ENCODE results near the gene DLGAP4. TPM values are rescaled to one million over a fixed set of nuclear protein-coding genes. Genes with fewer than 3 reads are reported as not detected.
"Not testable (repeated sequence)": the region's sequence is repeated elsewhere in the genome, so short reads cannot be mapped to it uniquely, and the experiment has no call there.

The DLGAP4 gene
- total and polyA plus RNA-seq, 2 of the 8 experiments (the other 6 are each of a cell fraction or from before 2014, with no cell fraction given): 41.2 to 57.2 TPM

DNA sequence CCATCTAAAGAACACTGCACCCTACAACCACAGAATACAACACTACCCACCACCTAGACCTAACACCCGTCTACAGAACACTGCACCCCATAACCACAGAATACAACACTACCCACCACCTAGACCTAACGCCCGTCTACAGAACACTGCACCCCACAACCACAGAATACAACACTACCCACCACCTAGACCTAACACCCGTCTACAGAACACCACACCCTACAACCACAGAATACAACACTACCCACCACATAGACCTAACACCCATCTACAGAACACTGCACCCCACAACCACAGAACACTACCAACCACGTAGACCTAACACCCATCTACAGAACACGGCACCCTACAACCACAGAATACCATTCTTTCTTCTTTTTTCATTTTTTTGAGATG, 258.6 kb downstream of the DLGAP4 start:
- H3K9me3 ChIP-seq (ENCODE audit: insufficient read depth in 2 of 2, low read depth in 1 of 2, low read length in 1 of 2); H3K23me2 ChIP-seq (ENCODE audit: low read depth, low read length); H2BK5ac ChIP-seq (ENCODE audit: low read depth, low read length); H4K8ac ChIP-seq (ENCODE audit: extremely low read depth, insufficient read depth, low read length); H3K27me3 ChIP-seq (replicated peaks in 1 of 4; ENCODE audit: control insufficient read depth in 3 of 4, extremely low read depth in 1 of 4, insufficient read depth in 3 of 4, low read length in 3 of 4); H3K4me3 ChIP-seq (ENCODE audit: extremely low read depth in 1 of 4, insufficient read depth in 2 of 4, low read depth in 3 of 4, low read length in 4 of 4); H3K18ac ChIP-seq (ENCODE audit: extremely low read depth, low read length); H3K27ac ChIP-seq (ENCODE audit: low read depth, low read length); H3K4ac ChIP-seq (replicated peaks; ENCODE audit: insufficient read length, low read depth, low read length); H3K36me3 ChIP-seq (ENCODE audit: control insufficient read depth in 2 of 4, insufficient read depth in 4 of 4, low read length in 3 of 4); H2BK120ac ChIP-seq (replicated peaks; ENCODE audit: low read depth, low read length); H3K9ac ChIP-seq (replicated peaks in 1 of 4; ENCODE audit: extremely low read depth in 1 of 4, low read depth in 3 of 4, low read length in 3 of 4); H2BK15ac ChIP-seq (ENCODE audit: low read length); H4K5ac ChIP-seq (ENCODE audit: insufficient read length, low read depth, low read length); H3K4me2 ChIP-seq (ENCODE audit: insufficient read depth in 1 of 2, low read depth in 2 of 2, low read length in 2 of 2); H3K79me1 ChIP-seq (ENCODE audit: low read depth, low read length); DNase-seq (ENCODE audit: low read depth in 1 of 2, low spot score in 2 of 2); H2BK20ac ChIP-seq (ENCODE audit: low read length); H3K56ac ChIP-seq (replicated peaks; ENCODE audit: insufficient read length, low read depth, low read length); FAIRE-seq; H2BK12ac ChIP-seq (ENCODE audit: low read depth, low read length); H2AK5ac ChIP-seq (ENCODE audit: low read depth, low read length); H3K23ac ChIP-seq (ENCODE audit: insufficient read length); H2AFZ ChIP-seq (ENCODE audit: low read length); H4K20me1 ChIP-seq (replicated peaks in 1 of 2; ENCODE audit: control insufficient read depth in 1 of 2, insufficient read depth in 2 of 2, low read length in 2 of 2); H3K14ac ChIP-seq (ENCODE audit: insufficient read length); H4K91ac ChIP-seq (replicated peaks; ENCODE audit: insufficient read length, low read length): not testable (repeated sequence)
- 88% methylated on average over 6 of the region's 6 CpGs; no CpG with 5 or more reads in 1 of the 2 experiments for WGBS, 2 experiments (ENCODE audit: extremely low coverage in 1 of 2, insufficient coverage in 1 of 2, insufficient read length in 1 of 2, insufficient replicate concordance in 2 of 2, low coverage in 1 of 2, low lambda C conversion rate in 2 of 2, missing lambda C conversion rate in 1 of 2)
- H3K79me2 ChIP-seq (ENCODE audit: control insufficient read depth in 1 of 2, insufficient read depth in 2 of 2, low read length in 2 of 2): peaks cover 6 to 19% of the 10 kb centered on the region in 2 experiments; a peak in 2 of 4 replicates
- H3K4me1 ChIP-seq (replicated peaks in 1 of 4; ENCODE audit: control insufficient read depth in 3 of 4, insufficient read depth in 4 of 4, low read length in 3 of 4): peaks cover 6 to 10% (median 8%) of the 10 kb centered on the region in 4 experiments
- POLR2A ChIA-PET (ENCODE audit: partially characterized antibody): interaction anchor here (17.6 kb wide), 1 partner anchor 29 kb away, joined by 388 read pairs; the partner anchor contains the start of gene RAB5IF
- CTCF ChIA-PET (ENCODE audit: partially characterized antibody): interaction anchor here (1.1 to 18.0 kb wide), 2 partner anchors 25 to 40 kb away, joined by 4 to 202 read pairs; partner anchors contain the start of gene RAB5IF

All from H1 (cell line).